OCI-LY1 (cell line): Measurements from ENCODE around the gene SSBP3.

Source experiments
- H2AFZ ChIP-seq: fragments of 200-600 bp; sonication (generic), shearing (Covaris generic); 2 replicates; pipeline ENCODE4 v1.6.0; 2014; ENCODE audit warnings: antibody characterized with exemption, mild to moderate bottlenecking, low read length
- H3F3A ChIP-seq: fragments of 200-600 bp; sonication (generic), shearing (Covaris generic); 2 replicates; pipeline ENCODE4 v1.6.0; 2014; ENCODE audit warnings: mild to moderate bottlenecking, antibody characterized with exemption, low read length, moderate library complexity; ENCODE audit not compliant: insufficient read depth
- H3K27ac ChIP-seq: fragments of 200-600 bp; sonication (generic); 2 replicates; pipeline ENCODE4 v1.5.1; 2014; ENCODE audit warnings: low read length, mixed run types, mild to moderate bottlenecking, low read depth; ENCODE audit not compliant: poor library complexity, severe bottlenecking
- H3K27me3 ChIP-seq: fragments of 200-600 bp; sonication (generic); 2 replicates; pipeline ENCODE4 v1.6.0; 2014; ENCODE audit warnings: antibody characterized with exemption, mild to moderate bottlenecking, low read length, moderate library complexity; ENCODE audit not compliant: insufficient read depth
- H3K36me3 ChIP-seq: fragments of 200-600 bp; sonication (generic); 2 replicates; pipeline ENCODE4 v1.6.1; 2014; ENCODE audit warnings: mild to moderate bottlenecking, antibody characterized with exemption, low read length, moderate library complexity, mixed read lengths; ENCODE audit not compliant: insufficient read depth
- H3K4me1 ChIP-seq: fragments of 200-600 bp; sonication (generic); 2 replicates; pipeline ENCODE4 v1.5.1; 2014; ENCODE audit warnings: mild to moderate bottlenecking, low read length, moderate library complexity; ENCODE audit not compliant: insufficient read depth, severe bottlenecking
- H3K4me2 ChIP-seq: fragments of 200-600 bp; sonication (generic), shearing (Covaris generic); 2 replicates; pipeline ENCODE4 v1.6.1; 2014; ENCODE audit warnings: low read length
- H3K4me3 ChIP-seq: fragments of 200-600 bp; sonication (generic); 2 replicates; pipeline ENCODE4 v1.5.1; 2014; ENCODE audit warnings: low read length, low read depth, mild to moderate bottlenecking, mixed read lengths; ENCODE audit not compliant: poor library complexity, severe bottlenecking
- H3K79me2 ChIP-seq: fragments of 200-600 bp; shearing (Covaris generic); 2 replicates; pipeline ENCODE4 v1.6.1; 2016; ENCODE audit warnings: mixed run types, low read length, mixed read lengths; ENCODE audit not compliant: insufficient read depth
- H3K9ac ChIP-seq: fragments of 200-600 bp; sonication (generic), shearing (Covaris generic); 2 replicates; pipeline ENCODE4 v1.6.1; 2014; ENCODE audit warnings: mild to moderate bottlenecking, low read length, mixed read lengths
- H3K9me2 ChIP-seq: fragments of 200-600 bp; sonication (generic), shearing (Covaris generic); 2 replicates; pipeline ENCODE4 v1.6.1; 2014; ENCODE audit warnings: low read depth, mild to moderate bottlenecking, low read length, mixed read lengths
- H3K9me3 ChIP-seq: fragments of 200-600 bp; shearing (Covaris generic); 2 replicates; pipeline ENCODE4 v1.6.1; 2014; ENCODE audit warnings: low read length, mixed read lengths
- H4K20me1 ChIP-seq: fragments of 200-600 bp; sonication (generic), shearing (Covaris generic); 2 replicates; pipeline ENCODE4 v1.6.0; 2016; ENCODE audit warnings: mild to moderate bottlenecking, low read length; ENCODE audit not compliant: insufficient read depth
- EZH2 ChIP-seq: fragments of 200-600 bp; sonication (generic), shearing (Covaris generic); IDR thresholded peaks from 2 replicates; pipeline ENCODE4 v1.8.0; 2017; ENCODE audit warnings: borderline replicate concordance, mixed run types, mild to moderate bottlenecking, antibody characterized with exemption, low read length, moderate library complexity, mixed read lengths
- TF ChIP-seq, protein P1 (sequence below): fragments of 200-600 bp; sonication (generic), shearing (Covaris generic); IDR thresholded peaks from 2 replicates; pipeline ENCODE4 v1.5.1; 2017; ENCODE audit warnings: mild to moderate bottlenecking, antibody characterized with exemption, low read length, moderate library complexity, mixed read lengths

SSBP3 gene

DNA sequence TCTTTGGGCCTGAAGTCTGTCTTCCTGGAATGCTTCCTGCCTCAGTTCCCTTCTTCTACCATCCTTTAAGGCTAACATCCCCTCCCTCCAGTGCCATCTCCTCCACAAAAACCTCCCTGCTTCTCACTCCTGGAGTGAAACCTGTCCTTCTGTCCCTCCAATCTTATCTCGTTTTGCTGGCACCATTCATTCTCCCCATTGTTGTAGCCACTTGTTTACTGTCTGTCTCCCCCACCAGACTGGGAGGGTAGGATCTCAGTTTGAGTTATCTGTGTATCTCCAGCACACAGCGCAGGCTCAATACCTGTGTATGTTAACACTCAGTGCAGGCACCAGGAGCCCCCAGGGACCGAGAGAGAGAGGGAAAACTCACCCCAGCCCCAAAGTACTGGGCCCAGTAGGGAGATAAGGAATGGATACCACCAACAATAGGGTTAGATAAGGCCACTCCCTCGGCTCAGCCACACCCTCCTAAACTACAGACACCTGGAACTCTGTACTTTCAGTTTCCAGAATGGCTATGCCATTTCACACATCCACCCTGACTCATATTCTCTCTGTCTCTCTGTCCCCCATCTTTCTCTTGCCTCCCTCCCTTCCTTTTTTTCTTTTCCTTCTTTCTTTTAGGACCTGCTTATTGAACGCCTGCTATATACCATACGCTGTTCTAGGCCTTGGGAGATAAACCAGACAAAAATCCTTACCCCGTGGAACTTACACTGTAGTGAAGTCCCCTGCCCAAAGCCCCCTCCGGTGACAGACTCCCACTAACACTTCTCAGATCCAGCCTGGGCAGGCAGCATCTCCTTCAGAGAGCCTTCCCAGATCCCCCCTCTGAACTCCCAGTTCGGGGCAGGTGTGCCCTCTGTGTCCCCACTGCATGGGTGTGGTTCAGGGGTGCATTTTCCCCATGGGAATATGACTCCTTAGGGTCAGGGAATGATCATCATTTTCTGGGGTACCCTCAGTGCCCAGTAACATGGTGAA is 3.3 kb upstream of the SSBP3 start:
- H3F3A ChIP-seq, result no peaks in the 10 kb centered on the region
- H3K9me3 ChIP-seq, result no peaks in the 10 kb centered on the region
- no peaks in the 10 kb centered on the region for H3K36me3 ChIP-seq
- H3K27ac ChIP-seq, result no peak overlapping the region
- no peak overlapping the region for H3K4me2 ChIP-seq
- H3K9me2 ChIP-seq, result no peaks in the 10 kb centered on the region
- H3K9ac ChIP-seq, result no peak overlapping the region
- peaks cover 36% of the 10 kb centered on the region for H3K4me1 ChIP-seq
- no peaks in the 10 kb centered on the region for H3K79me2 ChIP-seq
- no peak for TF ChIP-seq EZH2
- H4K20me1 ChIP-seq, result no peaks in the 10 kb centered on the region
- no peak overlapping the region for H3K4me3 ChIP-seq
- peak overlapping the region; percentile 52; the same call in 1 of the 2 replicates for H2AFZ ChIP-seq
- peaks cover 9% of the 10 kb centered on the region; the same call in 1 of the 2 replicates for H3K27me3 ChIP-seq

DNA sequence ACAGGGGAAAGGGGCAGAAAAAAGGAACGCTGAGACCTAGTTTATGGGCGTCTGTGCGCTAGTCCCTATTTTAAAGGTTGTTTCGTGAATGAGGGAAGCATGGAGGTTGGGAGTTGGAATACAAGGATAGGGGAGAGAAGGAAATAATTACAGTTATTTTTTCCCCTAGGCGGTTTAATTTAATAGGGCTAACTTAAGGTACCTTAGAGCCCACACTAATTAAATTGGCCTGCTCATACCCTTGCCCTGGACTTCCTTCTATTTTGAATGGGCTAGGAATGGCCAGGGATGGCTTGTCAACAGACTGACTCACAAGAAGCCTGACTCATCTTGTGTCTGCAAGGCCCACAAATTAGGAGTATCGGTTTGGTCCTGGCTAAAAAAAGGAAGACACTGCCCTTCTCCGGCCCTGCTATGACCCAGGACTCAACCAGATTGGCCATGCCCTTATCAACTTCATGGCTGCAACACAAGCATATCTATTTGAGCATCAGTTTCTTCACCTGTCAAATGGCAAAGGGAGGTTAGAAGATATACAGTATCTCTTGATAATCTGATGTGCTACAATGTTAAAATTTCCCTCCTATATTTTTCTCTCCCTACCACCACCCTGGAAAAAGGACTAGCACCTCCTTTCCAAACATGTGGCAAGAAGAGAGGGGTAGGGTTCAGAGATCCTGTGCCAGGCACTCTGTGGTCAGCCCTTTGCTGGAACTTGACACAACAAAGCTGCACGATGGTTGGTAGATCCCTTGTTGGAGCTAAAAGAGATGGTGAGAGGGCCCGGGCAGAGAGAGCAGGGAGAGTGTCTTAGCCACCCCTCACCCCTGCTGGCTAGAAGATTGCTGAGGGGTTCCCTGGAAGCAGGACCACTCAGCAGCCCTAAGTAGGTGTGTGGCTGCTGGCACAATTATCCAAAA is 2.2 kb upstream of the SSBP3 start:
- H3K79me2 ChIP-seq, result no peaks in the 10 kb centered on the region
- H3K4me1 ChIP-seq, result peaks cover 45% of the 10 kb centered on the region
- H3K9ac ChIP-seq, result no peak overlapping the region
- H3K9me3 ChIP-seq, result no peaks in the 10 kb centered on the region
- 0 out of 2 replicates have a peak, but pooled peaks cover 3% of the 10 kb centered on the region for H3K27me3 ChIP-seq
- peak overlapping the region; percentile 37 for H3K27ac ChIP-seq
- no peaks in the 10 kb centered on the region for H3K36me3 ChIP-seq
- H3F3A ChIP-seq, result no peaks in the 10 kb centered on the region
- TF ChIP-seq, protein P1, sequence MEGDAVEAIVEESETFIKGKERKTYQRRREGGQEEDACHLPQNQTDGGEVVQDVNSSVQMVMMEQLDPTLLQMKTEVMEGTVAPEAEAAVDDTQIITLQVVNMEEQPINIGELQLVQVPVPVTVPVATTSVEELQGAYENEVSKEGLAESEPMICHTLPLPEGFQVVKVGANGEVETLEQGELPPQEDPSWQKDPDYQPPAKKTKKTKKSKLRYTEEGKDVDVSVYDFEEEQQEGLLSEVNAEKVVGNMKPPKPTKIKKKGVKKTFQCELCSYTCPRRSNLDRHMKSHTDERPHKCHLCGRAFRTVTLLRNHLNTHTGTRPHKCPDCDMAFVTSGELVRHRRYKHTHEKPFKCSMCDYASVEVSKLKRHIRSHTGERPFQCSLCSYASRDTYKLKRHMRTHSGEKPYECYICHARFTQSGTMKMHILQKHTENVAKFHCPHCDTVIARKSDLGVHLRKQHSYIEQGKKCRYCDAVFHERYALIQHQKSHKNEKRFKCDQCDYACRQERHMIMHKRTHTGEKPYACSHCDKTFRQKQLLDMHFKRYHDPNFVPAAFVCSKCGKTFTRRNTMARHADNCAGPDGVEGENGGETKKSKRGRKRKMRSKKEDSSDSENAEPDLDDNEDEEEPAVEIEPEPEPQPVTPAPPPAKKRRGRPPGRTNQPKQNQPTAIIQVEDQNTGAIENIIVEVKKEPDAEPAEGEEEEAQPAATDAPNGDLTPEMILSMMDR, result no peak
- TF ChIP-seq EZH2, result no peak
- peak overlapping the region; percentile 85; the same call in 1 of the 2 replicates for H3K4me2 ChIP-seq
- H2AFZ ChIP-seq, result peak overlapping the region; percentile 52; the same call in 1 of the 2 replicates
- H4K20me1 ChIP-seq, result no peaks in the 10 kb centered on the region
- H3K4me3 ChIP-seq, result no peak overlapping the region
- no peaks in the 10 kb centered on the region for H3K9me2 ChIP-seq

DNA sequence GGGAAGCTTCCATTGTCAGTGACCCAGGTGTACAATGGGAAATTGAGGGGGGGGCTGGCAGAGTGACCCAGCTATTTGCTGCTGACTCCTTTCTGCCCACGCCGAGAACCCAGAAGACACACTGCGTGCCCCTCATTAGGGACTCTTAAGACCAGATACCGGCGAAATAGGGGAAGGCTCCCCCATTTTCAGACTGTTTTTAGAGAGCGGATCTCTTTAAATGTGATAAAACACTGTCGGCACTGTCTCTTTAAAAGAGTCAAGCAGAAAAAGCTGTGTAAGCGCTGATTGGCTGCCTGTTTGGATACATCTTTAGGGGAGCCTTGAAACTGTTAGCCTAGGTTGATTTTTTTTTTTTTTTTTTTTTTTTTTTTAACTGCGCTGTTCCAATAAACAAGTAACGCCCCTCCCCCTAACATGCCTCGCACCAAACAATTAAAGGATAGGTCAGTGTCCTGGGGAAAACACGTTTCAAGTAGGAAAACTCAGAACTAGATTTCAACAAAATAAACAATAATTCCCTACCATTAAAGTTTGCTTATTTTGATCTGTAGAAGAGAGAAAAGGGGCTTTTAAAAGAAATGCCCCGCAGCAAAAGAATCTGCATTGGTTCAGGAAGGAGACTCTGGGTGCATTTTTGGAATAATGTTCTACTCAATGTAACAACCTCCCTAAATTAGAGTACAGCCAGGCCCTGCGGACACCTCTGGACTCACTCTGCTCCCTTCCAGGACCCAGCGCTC is 1.4 kb upstream of the SSBP3 start:
- Histone ChIP-seq H3K4me3 (peak overlapping the region; percentile 92), H3K4me2 (peak overlapping the region; percentile 85), H3K36me3 (no peaks in the 10 kb centered on the region), H3K4me1 (peaks cover 45% of the 10 kb centered on the region), H4K20me1 (no peaks in the 10 kb centered on the region), H3K27ac (peak overlapping the region; percentile 79), H3K9me3 (no peaks in the 10 kb centered on the region), H3K79me2 (no peaks in the 10 kb centered on the region), H3K27me3 (0 out of 2 replicates have a peak, but pooled peaks cover 3% of the 10 kb centered on the region), H2AFZ (0 out of 2 replicates have a peak overlapping the region, but pooled peaks have one; percentile 8), H3F3A (no peaks in the 10 kb centered on the region), H3K9me2 (no peaks in the 10 kb centered on the region), H3K9ac (peak overlapping the region; percentile 80)
- TF ChIP-seq, protein P1, result no peak
- no peak for TF ChIP-seq EZH2
